K562 (cell line): Measurements from ENCODE around the gene LAMA4. TPM values are rescaled to one million over a fixed set of nuclear protein-coding genes. Genes with fewer than 3 reads are reported as not detected.

Source experiments
- ATAC-seq: fragments of 200-7000 bp; cut with Tn5 transposase; 3 replicates; pipeline ENCODE4 v1.9.1; 2020; ENCODE audit warnings: moderate library complexity
- BruUV-seq: library from RNA; stranded (reverse); fragments of 400-500 nt; replicated peaks from 2 replicates; lab custom pipeline; 2021; lab: Mats Ljungman, UMichigan
- CTCF ChIA-PET: fragments of 300-600 bp; formaldehyde crosslinking; extraction: SDS; loops from one replicate; lab custom pipeline; 2021; ENCODE audit warnings: low intra/inter-chr PET ratio; lab: Yijun Ruan, JAX
- POLR2A ChIA-PET: fragments of 300-600, 350-650 bp; sonication (Branson Sonifier 250); formaldehyde crosslinking; extraction: SDS; loops from one replicate; lab custom pipeline; 2021; ENCODE audit warnings: antibody characterized with exemption, inconsistent platforms; lab: Yijun Ruan, JAX
- DNase-seq, 4 experiments: peaks; one replicate each; pipeline versions ENCODE4 v3.0.0 to v3.0.0-alpha.2; 2011 to 2018; ENCODE audit warnings: low spot score in 3 of 4, mixed read lengths in 3 of 4; ENCODE audit errors: extremely low read depth in 1 of 4
- FAIRE-seq: peaks from 2 replicates; lab custom pipeline; 2011; peaks lifted over from hg19 to GRCh38; lab: Jason Lieb, UNC
- H2AFZ ChIP-seq: 2 replicates; pipeline ENCODE4 v1.6.0; 2011; ENCODE audit warnings: low read depth, low read length, control low read depth, inconsistent platforms
- H3K27ac ChIP-seq: fragments of 200-600 bp; 3 replicates; pipeline ENCODE4 v1.8.0; 2011; ENCODE audit warnings: low read depth, mild to moderate bottlenecking, control low read depth, inconsistent platforms, low read length, moderate library complexity, mixed read lengths; ENCODE audit errors: extremely low read depth
- H3K27me3 ChIP-seq, 2 experiments: fragments of 300-600 bp in 1 of 2; 2 replicates in 1 of 2; 3 replicates in 1 of 2; pipeline versions ENCODE4 v1.6.0 to v1.8.0; 2011; ENCODE audit warnings: inconsistent platforms in 2 of 2, low read length in 2 of 2, mild to moderate bottlenecking in 1 of 2, mixed read lengths in 1 of 2, moderate library complexity in 1 of 2; ENCODE audit not compliant: control insufficient read depth in 2 of 2, insufficient read depth in 2 of 2
- H3K36me3 ChIP-seq: fragments of 300-600 bp; 3 replicates; pipeline ENCODE4 v1.8.0; 2011; ENCODE audit warnings: mild to moderate bottlenecking, low read length, inconsistent platforms; ENCODE audit not compliant: control insufficient read depth, insufficient read depth
- H3K4me1 ChIP-seq, 2 experiments: fragments of 200-600 bp in 1 of 2; replicated peaks in 1 of 2; 2 replicates in 1 of 2; 3 replicates in 1 of 2; pipeline versions ENCODE4 v1.5.1 to v1.8.0; 2011; ENCODE audit warnings: inconsistent platforms in 2 of 2, low read length in 2 of 2, mild to moderate bottlenecking in 1 of 2, mixed read lengths in 1 of 2, moderate library complexity in 1 of 2; ENCODE audit not compliant: control insufficient read depth in 2 of 2, insufficient read depth in 2 of 2
- H3K4me2 ChIP-seq: 2 replicates; pipeline ENCODE4 v1.6.1; 2011; ENCODE audit warnings: low read length, control low read depth, inconsistent platforms, mixed read lengths; ENCODE audit not compliant: insufficient read depth
- H3K4me3 ChIP-seq: fragments of 200-600 bp; sonication (generic), shearing (Covaris generic); 2 replicates; pipeline ENCODE4 v1.5.1; 2016; ENCODE audit warnings: control low read depth, inconsistent platforms
- H3K79me2 ChIP-seq: fragments of 200-600 bp; 3 replicates; pipeline ENCODE4 v1.8.0; 2011; ENCODE audit warnings: low read length, inconsistent platforms; ENCODE audit not compliant: control insufficient read depth, insufficient read depth
- H3K9ac ChIP-seq, 2 experiments: 2 replicates each; pipeline versions ENCODE4 v1.6.0 to v1.6.1; 2011; ENCODE audit warnings: low read depth in 2 of 2, low read length in 2 of 2, control low read depth in 1 of 2, inconsistent platforms in 1 of 2, mild to moderate bottlenecking in 1 of 2, mixed read lengths in 1 of 2; ENCODE audit not compliant: insufficient read depth in 1 of 2
- H3K9me1 ChIP-seq: one replicate; pipeline ENCODE4 v1.6.0; 2011; ENCODE audit warnings: inconsistent platforms, mild to moderate bottlenecking, low read length, moderate library complexity; ENCODE audit not compliant: control insufficient read depth, insufficient read depth
- H3K9me3 ChIP-seq: replicated peaks from 2 replicates; pipeline ENCODE4 v1.5.1; 2011; ENCODE audit warnings: low read depth, low read length, inconsistent platforms; ENCODE audit not compliant: control insufficient read depth, insufficient read depth
- H4K20me1 ChIP-seq: replicated peaks from 2 replicates; pipeline ENCODE4 v1.6.1; 2011; ENCODE audit warnings: low read length, inconsistent platforms, mixed read lengths; ENCODE audit not compliant: control insufficient read depth, insufficient read depth
- ATF4 ChIP-seq: fragments of 450-650 bp; formaldehyde crosslinking; IDR thresholded peaks from 2 replicates; pipeline ENCODE4 v1.4.0; 2022; ENCODE audit warnings: mild to moderate bottlenecking, moderate library complexity
- FOS ChIP-seq: IDR thresholded peaks from 3 replicates; pipeline ENCODE4 v1.6.1; 2011; ENCODE audit not compliant: insufficient read length; ENCODE audit errors: extremely low read depth
- KAT7 ChIP-seq: sonication (generic); formaldehyde crosslinking; IDR thresholded peaks from 2 replicates; pipeline ENCODE4 v1.8.0; 2022; ENCODE audit warnings: missing genetic modification reagents, mild to moderate bottlenecking, borderline replicate concordance
- MEF2A ChIP-seq: IDR thresholded peaks from 2 replicates; pipeline ENCODE4 v1.6.1; 2011; ENCODE audit warnings: low read depth, mild to moderate bottlenecking, low read length, moderate library complexity; ENCODE audit not compliant: control insufficient read depth
- NRF1 ChIP-seq, 2 experiments: fragments of 450-650 bp; IDR thresholded peaks in 1 of 2; conservative IDR thresholded peaks in 1 of 2; 2 replicates each; pipeline ENCODE4 v1.6.1; 2014; ENCODE audit warnings: mild to moderate bottlenecking in 2 of 2
- POLR2G ChIP-seq: fragments of 200-400 bp; formaldehyde crosslinking; IDR thresholded peaks from 2 replicates; pipeline ENCODE4 v1.6.1; 2017; ENCODE audit warnings: low read depth, mild to moderate bottlenecking, antibody characterized with exemption, low read length, moderate library complexity
- SP1 ChIP-seq: sonication (generic); formaldehyde crosslinking; IDR thresholded peaks from 2 replicates; pipeline ENCODE4 v1.8.1; 2022; ENCODE audit warnings: mild to moderate bottlenecking, missing genetic modification reagents
- TEAD4 ChIP-seq, 2 experiments: sonication (generic) in 1 of 2; formaldehyde crosslinking in 1 of 2; IDR thresholded peaks; 2 replicates each; pipeline versions ENCODE4 v1.6.1 to v1.8.0; 2012 to 2022; ENCODE audit warnings: borderline replicate concordance in 1 of 2, inconsistent platforms in 1 of 2, low read length in 1 of 2, mild to moderate bottlenecking in 1 of 2, missing genetic modification reagents in 1 of 2
- ZNF282 ChIP-seq: sonication (generic); formaldehyde crosslinking; IDR thresholded peaks from 2 replicates; pipeline ENCODE4 v1.8.1; 2023; ENCODE audit warnings: missing genetic modification reagents
- ZNF311 ChIP-seq: fragments of 250-450 bp; sonication (Bioruptor Pico); IDR thresholded peaks from 2 replicates; pipeline ENCODE4 v1.4.0; 2020; ENCODE audit warnings: mild to moderate bottlenecking, moderate library complexity
- ZNF316 ChIP-seq: fragments of 450-650 bp; IDR thresholded peaks from 2 replicates; pipeline ENCODE4 v1.6.1; 2016
- ZNF41 ChIP-seq: fragments of 250-450 bp; sonication (Bioruptor Pico); conservative IDR thresholded peaks from 2 replicates; pipeline ENCODE4 v1.4.0; 2020; ENCODE audit warnings: mild to moderate bottlenecking
- ZNF589 ChIP-seq: fragments of 200-800 bp; sonication (Bioruptor generic); IDR thresholded peaks from 2 replicates; pipeline ENCODE4 v1.6.1; 2016; ENCODE audit warnings: low read depth, missing genetic modification characterization, missing compliant biosample characterization
- ZNF639 ChIP-seq, 2 experiments: fragments of 200-800 bp in 1 of 2; sonication (Bioruptor generic) in 1 of 2; sonication (generic) in 1 of 2; formaldehyde crosslinking in 1 of 2; IDR thresholded peaks in 1 of 2; conservative IDR thresholded peaks in 1 of 2; 2 replicates each; pipeline versions ENCODE4 v1.5.0 to v1.6.1; 2016 to 2020; ENCODE audit warnings: missing compliant biosample characterization in 1 of 2, missing genetic modification characterization in 1 of 2, missing genetic modification reagents in 1 of 2
- WGBS: fragments of 100-300 bp; shearing (Covaris generic); methylation state at CpG from one replicate; pipeline ENCODE4 v1.1.6; 2016; ENCODE audit warnings: low coverage, mixed read lengths; ENCODE audit not compliant: insufficient coverage; ENCODE audit errors: missing lambda C conversion rate; 5-methylcytosine and 5-hydroxymethylcytosine counted together
- in situ Hi-C: fragments of 300-500 bp; cut with MboI; formaldehyde crosslinking; loops from 4 replicates; pipeline ENCODE4 v1.15.0; 2018; ENCODE audit warnings: inconsistent platforms, mixed read lengths
- intact Hi-C: fragments of 100-400 bp; cut with micrococcal nuclease; formaldehyde crosslinking; loops from 2 replicates; pipeline ENCODE4 v1.14.2; 2022
- polyA plus RNA-seq, 8 experiments: library from polyadenylated mRNA; depleted of rRNA in 4 of 8; stranded (reverse) in 5 of 8; unstranded in 3 of 8; fragments of >200 nt; fragmentation: Nextera tagmentation in 2 of 8; fragmentation: Illumina TruSeq in 1 of 8; extraction: Ambion mirVana in 2 of 8; extraction: Trizol in 1 of 8; gene quantifications; 2 replicates each; pipeline versions ENCODE4 v1.2.1 to v1.2.3, GENCODE V29; 2011 to 2014; ENCODE audit warnings: inconsistent platforms in 1 of 8, missing spikeins in 1 of 8
- total RNA-seq, 7 experiments: library from RNA; depleted of rRNA in 6 of 7; stranded (reverse); fragments of >200 nt in 6 of 7; fragmentation: Illumina TruSeq in 2 of 7; extraction: Trizol in 2 of 7; gene quantifications; 2 replicates each; pipeline versions ENCODE4 v1.2.1 to v1.2.3, GENCODE V29; 2011 to 2021; ENCODE audit warnings: low replicate concordance in 1 of 7
- TF ChIP-seq, protein P1 (sequence below), 2 experiments: fragments of 450-650 bp in 1 of 2; IDR thresholded peaks; 2 replicates each; pipeline ENCODE4 v1.6.1; 2011 to 2017; ENCODE audit warnings: low read depth in 2 of 2, antibody characterized with exemption in 1 of 2, borderline replicate concordance in 1 of 2, low read length in 1 of 2, mild to moderate bottlenecking in 1 of 2, mixed read lengths in 1 of 2; ENCODE audit not compliant: control insufficient read depth in 1 of 2

The LAMA4 gene
- total and polyA plus RNA-seq, 9 of the 15 experiments (the other 6 are each of a cell fraction or from before 2014, with no cell fraction given), result 0.05 to 2.9 (median 0.51) TPM

- Histone ChIP-seq H3K36me3 (no peaks in the 10 kb centered on the region), H3K9me3 (no peaks in the 10 kb centered on the region), H3K4me1 (no peaks in the 10 kb centered on the region), H3K9me1 (no peaks in the 10 kb centered on the region), H2AFZ (no peak overlapping the region), H3K27ac (no peak overlapping the region), H3K4me3 (no peak overlapping the region), H3K4me2 (no peak overlapping the region), H3K9ac (no peak overlapping the region), H3K27me3 (peaks cover 12 to 14% of the 10 kb centered on the region in 2 experiments), H4K20me1 (no peaks in the 10 kb centered on the region), H3K79me2 (no peaks in the 10 kb centered on the region)
- ChIA-PET POLR2A (no interaction called here), CTCF (no interaction called here)
- in situ Hi-C loops, result no loop called here
- no peak for DNase-seq
- intact Hi-C loops, result no loop called here
- WGBS, result 2% methylated on average over 7 of the region's 7 CpGs
- BruUV-seq, result no TSS peak
- ATAC-seq, result no peak
- FAIRE-seq, result no peak
- no peak for TF ChIP-seq POLR2G
- TF ChIP-seq KAT7 (CRISPR knock-in tag), result no peak
- TF ChIP-seq ZNF316, result no peak
- TF ChIP-seq, protein P1, sequence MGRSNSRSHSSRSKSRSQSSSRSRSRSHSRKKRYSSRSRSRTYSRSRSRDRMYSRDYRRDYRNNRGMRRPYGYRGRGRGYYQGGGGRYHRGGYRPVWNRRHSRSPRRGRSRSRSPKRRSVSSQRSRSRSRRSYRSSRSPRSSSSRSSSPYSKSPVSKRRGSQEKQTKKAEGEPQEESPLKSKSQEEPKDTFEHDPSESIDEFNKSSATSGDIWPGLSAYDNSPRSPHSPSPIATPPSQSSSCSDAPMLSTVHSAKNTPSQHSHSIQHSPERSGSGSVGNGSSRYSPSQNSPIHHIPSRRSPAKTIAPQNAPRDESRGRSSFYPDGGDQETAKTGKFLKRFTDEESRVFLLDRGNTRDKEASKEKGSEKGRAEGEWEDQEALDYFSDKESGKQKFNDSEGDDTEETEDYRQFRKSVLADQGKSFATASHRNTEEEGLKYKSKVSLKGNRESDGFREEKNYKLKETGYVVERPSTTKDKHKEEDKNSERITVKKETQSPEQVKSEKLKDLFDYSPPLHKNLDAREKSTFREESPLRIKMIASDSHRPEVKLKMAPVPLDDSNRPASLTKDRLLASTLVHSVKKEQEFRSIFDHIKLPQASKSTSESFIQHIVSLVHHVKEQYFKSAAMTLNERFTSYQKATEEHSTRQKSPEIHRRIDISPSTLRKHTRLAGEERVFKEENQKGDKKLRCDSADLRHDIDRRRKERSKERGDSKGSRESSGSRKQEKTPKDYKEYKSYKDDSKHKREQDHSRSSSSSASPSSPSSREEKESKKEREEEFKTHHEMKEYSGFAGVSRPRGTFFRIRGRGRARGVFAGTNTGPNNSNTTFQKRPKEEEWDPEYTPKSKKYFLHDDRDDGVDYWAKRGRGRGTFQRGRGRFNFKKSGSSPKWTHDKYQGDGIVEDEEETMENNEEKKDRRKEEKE (IDR thresholded peaks at IDR 0.05; ENCODE audit: borderline replicate concordance in 1 of 2, control insufficient read depth in 1 of 2, low read depth in 2 of 2, low read length in 1 of 2), result no peak
- no peak for TF ChIP-seq FOS
- no peak for TF ChIP-seq SP1 (CRISPR knock-in tag)
- TF ChIP-seq MEF2A, result no peak
- no peak for TF ChIP-seq ZNF639 (CRISPR knock-in tag; conservative IDR thresholded peaks at IDR 0.05 in 1 of 2, IDR thresholded peaks at IDR 0.05 in 1 of 2)
- no peak for TF ChIP-seq ZNF311 (CRISPR knock-in tag)
- TF ChIP-seq ZNF41 (CRISPR knock-in tag), result no peak
- no peak for TF ChIP-seq TEAD4 (IDR thresholded peaks at IDR 0.05; ENCODE audit: low read length)
- no peak for TF ChIP-seq TEAD4 (CRISPR knock-in tag; IDR thresholded peaks at IDR 0.05; ENCODE audit: borderline replicate concordance)
- no peak for TF ChIP-seq ZNF282 (CRISPR knock-in tag)
- TF ChIP-seq ZNF589, result no peak
- TF ChIP-seq NRF1 (conservative IDR thresholded peaks at IDR 0.05 in 1 of 2, IDR thresholded peaks at IDR 0.05 in 1 of 2), result no peak
- no peak for TF ChIP-seq ATF4 (CRISPR knock-in tag)
Measured at GRCh38 chr6:112172540-112172939, 81.8 kb downstream of the LAMA4 start.
